H9 (cell line): ENCODE data around the gene NBPF14. TPM values are rescaled to one million over a fixed set of nuclear protein-coding genes. Genes with fewer than 3 reads are reported as not detected.
"Not testable (repeated sequence)": the region's sequence is repeated elsewhere in the genome, so short reads cannot be mapped to it uniquely, and the experiment has no call there.

Experiments
- DNase-seq: peaks from one replicate; pipeline ENCODE4 v3.0.0-alpha.2; 2017
- H2AFZ ChIP-seq: one replicate; pipeline ENCODE4 v1.6.1; 2013; ENCODE audit warnings: mild to moderate bottlenecking, low read length, control low read depth, moderate library complexity
- H2AK5ac ChIP-seq: 2 replicates; pipeline ENCODE4 v1.6.1; 2013; ENCODE audit warnings: low read length, control low read depth, mixed read lengths; ENCODE audit not compliant: insufficient read length
- H2BK120ac ChIP-seq: one replicate; pipeline ENCODE4 v1.6.1; 2013; ENCODE audit warnings: low read depth, mild to moderate bottlenecking, low read length, control low read depth, inconsistent platforms; ENCODE audit not compliant: poor library complexity, severe bottlenecking
- H2BK12ac ChIP-seq: 2 replicates; pipeline ENCODE4 v1.6.1; 2013; ENCODE audit warnings: low read length, control low read depth, mixed read lengths, low read depth; ENCODE audit not compliant: insufficient read length
- H2BK15ac ChIP-seq: 2 replicates; pipeline ENCODE4 v1.6.1; 2013; ENCODE audit warnings: low read depth, low read length, control low read depth
- H2BK20ac ChIP-seq: one replicate; pipeline ENCODE4 v1.6.1; 2013; ENCODE audit warnings: low read depth, mild to moderate bottlenecking, low read length, control low read depth, inconsistent platforms; ENCODE audit not compliant: poor library complexity, severe bottlenecking
- H2BK5ac ChIP-seq: 2 replicates; pipeline ENCODE4 v1.6.1; 2013; ENCODE audit warnings: low read length, control low read depth, mixed read lengths; ENCODE audit not compliant: insufficient read length
- H3K14ac ChIP-seq: 2 replicates; pipeline ENCODE4 v1.6.1; 2013; ENCODE audit warnings: low read length, control low read depth; ENCODE audit not compliant: insufficient read depth
- H3K18ac ChIP-seq: 2 replicates; pipeline ENCODE4 v1.6.1; 2013; ENCODE audit warnings: low read depth, mild to moderate bottlenecking, mixed read lengths, low read length, control low read depth; ENCODE audit not compliant: insufficient read length
- H3K23ac ChIP-seq: 2 replicates; pipeline ENCODE4 v1.6.1; 2013; ENCODE audit warnings: low read length, control low read depth, mixed read lengths, low read depth; ENCODE audit not compliant: insufficient read length
- H3K23me2 ChIP-seq: 2 replicates; pipeline ENCODE4 v1.6.1; 2013; ENCODE audit warnings: low read depth, mild to moderate bottlenecking, mixed read lengths, low read length, control low read depth; ENCODE audit not compliant: insufficient read length, poor library complexity, severe bottlenecking
- H3K27ac ChIP-seq: 2 replicates; pipeline ENCODE4 v1.5.1; 2013; ENCODE audit warnings: low read length, control low read depth, mixed read lengths, low read depth; ENCODE audit not compliant: insufficient read length
- H3K27me3 ChIP-seq: 2 replicates; pipeline ENCODE4 v1.6.1; 2013; ENCODE audit warnings: low read length, control low read depth, inconsistent platforms; ENCODE audit not compliant: insufficient read depth
- H3K4ac ChIP-seq: 2 replicates; pipeline ENCODE4 v1.6.1; 2013; ENCODE audit warnings: low read depth, mild to moderate bottlenecking, control low read depth, inconsistent platforms, low read length, moderate library complexity
- H3K4me1 ChIP-seq: 2 replicates; pipeline ENCODE4 v1.6.1; 2013; ENCODE audit warnings: low read length, control low read depth, inconsistent platforms; ENCODE audit not compliant: insufficient read depth
- H3K4me2 ChIP-seq: 2 replicates; pipeline ENCODE4 v1.6.1; 2013; ENCODE audit warnings: low read length, control low read depth, mixed read lengths; ENCODE audit not compliant: insufficient read length, insufficient read depth
- H3K56ac ChIP-seq: 2 replicates; pipeline ENCODE4 v1.6.1; 2013; ENCODE audit warnings: low read depth, mild to moderate bottlenecking, mixed read lengths, low read length, control low read depth; ENCODE audit not compliant: insufficient read length
- H3K79me1 ChIP-seq: 2 replicates; pipeline ENCODE4 v1.6.1; 2013; ENCODE audit warnings: low read depth, mild to moderate bottlenecking, moderate library complexity, low read length, control low read depth, inconsistent platforms; ENCODE audit not compliant: insufficient read depth, poor library complexity, severe bottlenecking
- H3K79me2 ChIP-seq: 2 replicates; pipeline ENCODE4 v1.6.1; 2013; ENCODE audit warnings: low read length, control low read depth, inconsistent platforms; ENCODE audit not compliant: insufficient read depth
- H3K9ac ChIP-seq: 2 replicates; pipeline ENCODE4 v1.6.1; 2013; ENCODE audit warnings: low read length, control low read depth, mixed read lengths; ENCODE audit not compliant: insufficient read length; ENCODE audit errors: extremely low read depth
- H3K9me3 ChIP-seq: one replicate; pipeline ENCODE4 v1.6.1; 2013; ENCODE audit warnings: low read depth, low read length, inconsistent platforms; ENCODE audit not compliant: control insufficient read depth
- H3T11ph ChIP-seq: one replicate; pipeline ENCODE4 v1.6.1; 2013; ENCODE audit warnings: mild to moderate bottlenecking, low read length, control low read depth, inconsistent platforms
- H4K20me1 ChIP-seq: one replicate; pipeline ENCODE4 v1.6.1; 2013; ENCODE audit not compliant: control insufficient read depth, insufficient read length, insufficient read depth
- H4K5ac ChIP-seq: 2 replicates; pipeline ENCODE4 v1.6.1; 2013; ENCODE audit warnings: low read depth, mild to moderate bottlenecking, mixed read lengths, low read length, control low read depth; ENCODE audit not compliant: insufficient read length
- H4K8ac ChIP-seq: replicated peaks from 2 replicates; pipeline ENCODE4 v1.6.1; 2013; ENCODE audit warnings: low read length, control low read depth, mixed read lengths, low read depth; ENCODE audit not compliant: insufficient read length
- H4K91ac ChIP-seq: 2 replicates; pipeline ENCODE4 v1.6.1; 2013; ENCODE audit warnings: low read depth, mild to moderate bottlenecking, moderate library complexity, mixed read lengths, low read length, control low read depth; ENCODE audit not compliant: insufficient read length
- H3K27ac Mint-ChIP-seq, 3 experiments: 2 replicates in 2 of 3; 3 replicates in 1 of 3; pipeline ENCODE4 v1.8.0; 2020 to 2021; ENCODE audit warnings: mixed read lengths in 3 of 3, mild to moderate bottlenecking in 1 of 3, moderate library complexity in 1 of 3
- H3K27me3 Mint-ChIP-seq: 2 replicates; pipeline ENCODE4 v1.8.0; 2021; ENCODE audit warnings: low read depth, mild to moderate bottlenecking, moderate library complexity, mixed read lengths
- H3K36me3 Mint-ChIP-seq, 3 experiments: 2 replicates in 2 of 3; 3 replicates in 1 of 3; pipeline ENCODE4 v1.8.0; 2020 to 2021; ENCODE audit warnings: low read depth in 3 of 3, mixed read lengths in 3 of 3; ENCODE audit not compliant: insufficient read depth in 1 of 3
- H3K4me1 Mint-ChIP-seq, 2 experiments: 2 replicates each; pipeline ENCODE4 v1.8.0; 2020; ENCODE audit warnings: mixed read lengths in 2 of 2
- H3K4me3 Mint-ChIP-seq, 2 experiments: 2 replicates in 1 of 2; 3 replicates in 1 of 2; pipeline ENCODE4 v1.8.0; 2020 to 2021; ENCODE audit warnings: mild to moderate bottlenecking in 2 of 2, mixed read lengths in 2 of 2, moderate library complexity in 1 of 2
- H3K9me3 Mint-ChIP-seq, 2 experiments: 2 replicates in 1 of 2; 3 replicates in 1 of 2; pipeline ENCODE4 v1.8.0; 2020; ENCODE audit warnings: mild to moderate bottlenecking in 2 of 2, mixed read lengths in 2 of 2, moderate library complexity in 1 of 2
- WGBS: extraction: QIAGEN DNeasy Blood & Tissue Kit; methylation state at CpG from one replicate; pipeline ENCODE4 v1.1.7; 2013; ENCODE audit warnings: missing lambda C conversion rate, low lambda C conversion rate, mixed read lengths; ENCODE audit not compliant: insufficient read length; ENCODE audit errors: extremely low coverage; 5-methylcytosine and 5-hydroxymethylcytosine counted together
- total RNA-seq: library from RNA; stranded (reverse); gene quantifications from 2 replicates; pipeline ENCODE4 v1.2.1, GENCODE V29; 2021

Gene NBPF14
- total RNA-seq, 1 experiment from 2014 or later: 3.5 TPM

DNA sequence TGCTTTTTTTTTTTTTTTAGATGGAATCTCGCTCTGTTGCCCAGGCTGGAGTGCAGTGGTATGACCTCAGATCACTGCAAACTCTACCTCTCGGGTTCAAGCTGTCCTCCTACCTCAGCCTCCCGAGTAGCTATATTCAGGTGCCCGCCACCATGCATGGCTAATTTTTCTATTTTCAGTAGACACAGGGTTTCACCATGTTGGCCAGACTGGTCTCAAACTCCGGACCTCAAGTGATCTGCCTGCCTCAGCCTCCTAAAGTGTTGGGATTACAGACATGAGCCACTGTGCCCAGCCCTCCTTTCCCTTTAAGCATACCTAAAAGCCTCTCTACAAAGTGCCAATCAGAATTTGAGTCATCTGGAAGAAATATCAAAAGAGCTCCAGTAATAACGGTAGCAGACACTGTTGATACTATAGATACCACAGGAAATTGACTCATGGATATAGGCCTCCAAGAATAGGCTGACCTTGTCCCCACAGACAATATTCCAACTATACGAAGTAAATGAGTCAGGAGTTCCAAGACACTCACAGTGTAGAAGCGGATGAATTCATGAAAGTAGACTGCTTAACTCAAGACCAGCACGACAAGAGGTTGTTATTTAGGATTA is 83.1 kb downstream of the NBPF14 start:
- H3K9me3 Mint-ChIP-seq, H3K18ac ChIP-seq, H3K4me1 Mint-ChIP-seq, H3K23ac ChIP-seq, H4K20me1 ChIP-seq, H2BK12ac ChIP-seq, H3K27ac ChIP-seq, H3K56ac ChIP-seq, H4K91ac ChIP-seq, H3K36me3 Mint-ChIP-seq, H3K79me2 ChIP-seq, H2BK120ac ChIP-seq, H3K79me1 ChIP-seq, H3K9ac ChIP-seq, H3K4ac ChIP-seq, H2AK5ac ChIP-seq, H3T11ph ChIP-seq, H3K14ac ChIP-seq, H2AFZ ChIP-seq, H4K8ac ChIP-seq, H3K27me3 ChIP-seq, H3K4me3 Mint-ChIP-seq, H3K4me2 ChIP-seq, H2BK20ac ChIP-seq, H4K5ac ChIP-seq, DNase-seq, H3K9me3 ChIP-seq, H3K4me1 ChIP-seq, H3K27ac Mint-ChIP-seq, H2BK5ac ChIP-seq, H2BK15ac ChIP-seq, H3K27me3 Mint-ChIP-seq, H3K23me2 ChIP-seq: not testable (repeated sequence)
- no CpG with 5 or more reads among the region's 9 CpGs for WGBS

DNA sequence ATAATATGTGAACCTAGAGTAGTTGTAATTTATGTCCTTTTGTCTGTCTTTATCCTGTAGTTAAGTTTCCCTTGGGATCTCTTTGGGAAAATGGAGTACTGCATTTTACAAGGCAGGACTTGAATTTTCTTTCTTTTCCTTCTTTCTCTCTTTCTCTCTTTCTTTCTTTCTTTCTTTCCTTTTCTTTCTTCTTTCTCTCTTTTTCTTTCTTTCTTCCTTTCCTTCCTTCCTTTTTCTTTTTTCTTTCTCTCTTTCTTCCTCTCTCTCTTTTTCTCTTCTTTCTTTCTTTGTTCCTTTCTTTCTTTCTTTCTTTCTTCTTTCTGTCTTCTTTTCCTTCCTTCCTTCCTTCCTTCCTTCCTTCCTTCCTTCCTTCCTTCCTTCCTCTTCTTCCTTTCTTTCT is 101.9 kb downstream of the NBPF14 start:
- H3K27me3 Mint-ChIP-seq, H3K36me3 Mint-ChIP-seq, H2BK20ac ChIP-seq, H3K9me3 Mint-ChIP-seq, H3K23ac ChIP-seq, H2BK120ac ChIP-seq, H4K20me1 ChIP-seq, DNase-seq, H3K27me3 ChIP-seq, H3K18ac ChIP-seq, H2AFZ ChIP-seq, H3K14ac ChIP-seq, H3K4ac ChIP-seq, H3K9ac ChIP-seq, H3K79me1 ChIP-seq, H4K5ac ChIP-seq, H3K9me3 ChIP-seq, H3K23me2 ChIP-seq, H4K8ac ChIP-seq, H3K4me3 Mint-ChIP-seq, H4K91ac ChIP-seq, H3T11ph ChIP-seq, H2BK12ac ChIP-seq, H3K27ac ChIP-seq, H2AK5ac ChIP-seq, H3K27ac Mint-ChIP-seq, H3K4me2 ChIP-seq, H3K56ac ChIP-seq, H3K4me1 ChIP-seq, H3K4me1 Mint-ChIP-seq, H3K79me2 ChIP-seq, H2BK15ac ChIP-seq, H2BK5ac ChIP-seq: not testable (repeated sequence)
